Effector memory CD4-positive, alpha-beta T cell (primary cell): Measurements from ENCODE around the gene TFE3.

Experiments used
- DNase-seq, 3 donors: peaks; one replicate each; pipeline ENCODE4 v3.0.0-alpha.2; 2020
- H3K27ac ChIP-seq: 2 replicates; pipeline ENCODE4 v1.7.0; 2013; ENCODE audit warnings: mild to moderate bottlenecking, low read length, moderate library complexity; ENCODE audit not compliant: insufficient read depth, poor library complexity, severe bottlenecking
- H3K27me3 ChIP-seq: replicated peaks from 2 replicates; pipeline ENCODE4 v1.7.0; 2013; ENCODE audit warnings: mild to moderate bottlenecking, low read length; ENCODE audit not compliant: insufficient read depth, control insufficient read depth, poor library complexity, severe bottlenecking
- H3K36me3 ChIP-seq: 2 replicates; pipeline ENCODE4 v1.7.0; 2013; ENCODE audit warnings: mild to moderate bottlenecking, low read length, moderate library complexity; ENCODE audit not compliant: control insufficient read depth, insufficient read depth
- H3K4me1 ChIP-seq: 2 replicates; pipeline ENCODE4 v1.7.0; 2013; ENCODE audit warnings: low read length, mild to moderate bottlenecking; ENCODE audit not compliant: control insufficient read depth, insufficient read depth, poor library complexity, severe bottlenecking
- H3K4me3 ChIP-seq: 2 replicates; pipeline ENCODE4 v1.7.0; 2013; ENCODE audit warnings: low read length, low read depth, mild to moderate bottlenecking; ENCODE audit not compliant: insufficient read depth, poor library complexity, severe bottlenecking
- H3K9me3 ChIP-seq: 2 replicates; pipeline ENCODE4 v1.7.0; 2013; ENCODE audit warnings: mild to moderate bottlenecking, low read length, moderate library complexity; ENCODE audit not compliant: control insufficient read depth

TFE3 gene

GRCh38 chrX:49041744-49042580, 1.2 kb downstream of the TFE3 start:
- Histone ChIP-seq H3K36me3 (peaks cover 15% of the 10 kb centered on the region), H3K4me1 (peaks cover 17% of the 10 kb centered on the region)

GRCh38 chrX:49040376-49040955, 2.7 kb downstream of the TFE3 start:
- Histone ChIP-seq H3K4me3 (no peak overlapping the region), H3K4me1 (peaks cover 17% of the 10 kb centered on the region), H3K27ac (no peak overlapping the region), H3K9me3 (no peaks in the 10 kb centered on the region), H3K36me3 (peaks cover 15% of the 10 kb centered on the region), H3K27me3 (no peaks in the 10 kb centered on the region)
- no peak for DNase-seq

More at GRCh38 chrX:49041744-49042580, 1.2 kb downstream of the TFE3 start:
- no peak for DNase-seq
- Histone ChIP-seq H3K27me3 (no peaks in the 10 kb centered on the region), H3K4me3 (peak overlapping the region; percentile 61), H3K9me3 (no peaks in the 10 kb centered on the region), H3K27ac (peak overlapping the region; percentile 89)

GRCh38 chrX:49039598-49040375, 3.4 kb downstream of the TFE3 start:
- no peaks in the 10 kb centered on the region for H3K27me3 ChIP-seq
- H3K4me3 ChIP-seq, result no peak overlapping the region
- H3K27ac ChIP-seq, result no peak overlapping the region
- H3K4me1 ChIP-seq, result peaks cover 17% of the 10 kb centered on the region
- no peaks in the 10 kb centered on the region for H3K9me3 ChIP-seq
- peak; percentile 18 to 41 (median 36) for DNase-seq
- H3K36me3 ChIP-seq, result peaks cover 15% of the 10 kb centered on the region

- Histone ChIP-seq H3K36me3 (peaks cover 23% of the 10 kb centered on the region), H3K27ac (no peak overlapping the region)
- no peak for DNase-seq
Measured at GRCh38 chrX:49037883-49038475, 5.2 kb downstream of the TFE3 start.

GRCh38 chrX:49030283-49030682, 12.9 kb downstream of the TFE3 start:
- Histone ChIP-seq H3K4me1 (no peaks in the 10 kb centered on the region), H3K4me3 (no peak overlapping the region), H3K9me3 (no peaks in the 10 kb centered on the region), H3K27me3 (no peaks in the 10 kb centered on the region), H3K36me3 (peaks cover 9% of the 10 kb centered on the region), H3K27ac (no peak overlapping the region)
- DNase-seq, result no peak

More at GRCh38 chrX:49037883-49038475, 5.2 kb downstream of the TFE3 start:
- Histone ChIP-seq H3K4me1 (peaks cover 14% of the 10 kb centered on the region), H3K27me3 (no peaks in the 10 kb centered on the region), H3K9me3 (no peaks in the 10 kb centered on the region), H3K4me3 (no peak overlapping the region)

- DNase-seq, result no peak
- Histone ChIP-seq H3K9me3 (no peaks in the 10 kb centered on the region), H3K27ac (no peak overlapping the region), H3K4me1 (no peaks in the 10 kb centered on the region), H3K36me3 (peaks cover 9% of the 10 kb centered on the region), H3K4me3 (no peak overlapping the region), H3K27me3 (no peaks in the 10 kb centered on the region)
Measured at GRCh38 chrX:49029876-49030275, 13.3 kb downstream of the TFE3 start.

GRCh38 chrX:49019599-49020249, 23.4 kb downstream of the TFE3 start:
- Histone ChIP-seq H3K36me3 (no peaks in the 10 kb centered on the region), H3K4me3 (no peak overlapping the region), H3K27ac (no peak overlapping the region), H3K4me1 (no peaks in the 10 kb centered on the region), H3K9me3 (no peaks in the 10 kb centered on the region), H3K27me3 (no peaks in the 10 kb centered on the region)
- DNase-seq, result no peak

- H3K9me3 ChIP-seq, result no peaks in the 10 kb centered on the region
- H3K4me3 ChIP-seq, result no peak overlapping the region
- no peaks in the 10 kb centered on the region for H3K27me3 ChIP-seq
- no peak overlapping the region for H3K27ac ChIP-seq
- no peaks in the 10 kb centered on the region for H3K4me1 ChIP-seq
- DNase-seq, result no peak
- H3K36me3 ChIP-seq, result no peaks in the 10 kb centered on the region
Measured at GRCh38 chrX:49019050-49019449, 24.1 kb downstream of the TFE3 start.

- Histone ChIP-seq H3K36me3 (peaks cover under 1% of the 10 kb centered on the region), H3K9me3 (no peaks in the 10 kb centered on the region), H3K4me1 (peaks cover 2% of the 10 kb centered on the region), H3K27ac (no peak overlapping the region), H3K4me3 (no peak overlapping the region), H3K27me3 (no peaks in the 10 kb centered on the region)
- DNase-seq, result no peak
Measured at GRCh38 chrX:49003696-49004095, 39.5 kb downstream of the TFE3 start.
